Testis (tissue), 2 donors: ENCODE data around the gene SERPINB12.

Experiments used
- POLR2A ChIP-seq: fragments of 450-650 bp; IDR thresholded peaks from one replicate; pipeline ENCODE4 v1.6.1; 2017; ENCODE audit warnings: antibody characterized with exemption, mild to moderate bottlenecking, moderate library complexity
- TF ChIP-seq, protein P1 (sequence below), 3 experiments: fragments of 450-650 bp in 2 of 3; fragments of 200-600 bp in 1 of 3; sonication (generic) in 1 of 3; IDR thresholded peaks; one replicate each; pipeline ENCODE4 v1.5.1; 2016 to 2019; ENCODE audit warnings: antibody characterized with exemption in 3 of 3, mild to moderate bottlenecking in 2 of 3, moderate library complexity in 1 of 3

GRCh38 chr18:63586431-63586830 lies 44.3 kb downstream of the SERPINB12 start:
- TF ChIP-seq, protein P1, sequence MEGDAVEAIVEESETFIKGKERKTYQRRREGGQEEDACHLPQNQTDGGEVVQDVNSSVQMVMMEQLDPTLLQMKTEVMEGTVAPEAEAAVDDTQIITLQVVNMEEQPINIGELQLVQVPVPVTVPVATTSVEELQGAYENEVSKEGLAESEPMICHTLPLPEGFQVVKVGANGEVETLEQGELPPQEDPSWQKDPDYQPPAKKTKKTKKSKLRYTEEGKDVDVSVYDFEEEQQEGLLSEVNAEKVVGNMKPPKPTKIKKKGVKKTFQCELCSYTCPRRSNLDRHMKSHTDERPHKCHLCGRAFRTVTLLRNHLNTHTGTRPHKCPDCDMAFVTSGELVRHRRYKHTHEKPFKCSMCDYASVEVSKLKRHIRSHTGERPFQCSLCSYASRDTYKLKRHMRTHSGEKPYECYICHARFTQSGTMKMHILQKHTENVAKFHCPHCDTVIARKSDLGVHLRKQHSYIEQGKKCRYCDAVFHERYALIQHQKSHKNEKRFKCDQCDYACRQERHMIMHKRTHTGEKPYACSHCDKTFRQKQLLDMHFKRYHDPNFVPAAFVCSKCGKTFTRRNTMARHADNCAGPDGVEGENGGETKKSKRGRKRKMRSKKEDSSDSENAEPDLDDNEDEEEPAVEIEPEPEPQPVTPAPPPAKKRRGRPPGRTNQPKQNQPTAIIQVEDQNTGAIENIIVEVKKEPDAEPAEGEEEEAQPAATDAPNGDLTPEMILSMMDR (IDR thresholded peaks at IDR 0.05): no peak
- no peak for TF ChIP-seq POLR2A
